Pulmonary artery endothelial cell (primary cell): ENCODE results near the gene PUS7. TPM values are rescaled to one million over a fixed set of nuclear protein-coding genes. Genes with fewer than 3 reads are reported as not detected.
"Not testable (repeated sequence)": the region's sequence is repeated elsewhere in the genome, so short reads cannot be mapped to it uniquely, and the experiment has no call there.

Experiments used
- DNase-seq: peaks from one replicate; pipeline ENCODE4 v3.0.0-alpha.2; 2011; ENCODE audit warnings: low read depth, low spot score
- total RNA-seq: library from RNA; depleted of rRNA; stranded (reverse); fragments of >200 nt; gene quantifications from 2 replicates; pipeline ENCODE4 v1.2.3, GENCODE V29; 2014

The PUS7 gene
- total RNA-seq, 1 donor from 2014 or later: 37.9 TPM

GRCh38 chr7:105444342-105444987, 77.6 kb downstream of the PUS7 start:
- no peak for DNase-seq

DNA sequence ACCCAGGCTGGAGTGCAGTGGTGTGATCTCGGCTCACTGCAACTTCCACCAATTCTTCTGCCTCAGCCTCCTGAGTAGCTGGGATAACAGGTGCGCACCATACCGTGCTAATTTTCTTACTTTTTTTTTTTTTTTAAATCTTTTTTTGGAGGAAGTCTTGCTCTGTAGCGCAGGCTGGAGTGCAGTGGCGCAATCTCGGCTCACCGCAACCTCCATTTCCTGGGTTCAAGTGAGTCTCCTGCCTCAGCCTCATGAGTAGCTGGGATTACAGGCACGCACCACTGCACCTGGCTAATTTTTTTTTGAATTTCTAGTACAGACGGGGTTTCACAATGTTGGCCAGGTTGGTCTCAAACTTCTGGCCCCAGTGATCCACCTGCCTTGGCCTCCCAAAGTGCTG, 79.9 kb downstream of the PUS7 start:
- not testable (repeated sequence) for DNase-seq

GRCh38 chr7:105439174-105439893, 82.7 kb downstream of the PUS7 start:
- DNase-seq: peak; percentile 77

GRCh38 chr7:105438847-105439173, 83.3 kb downstream of the PUS7 start:
- no peak for DNase-seq

DNA sequence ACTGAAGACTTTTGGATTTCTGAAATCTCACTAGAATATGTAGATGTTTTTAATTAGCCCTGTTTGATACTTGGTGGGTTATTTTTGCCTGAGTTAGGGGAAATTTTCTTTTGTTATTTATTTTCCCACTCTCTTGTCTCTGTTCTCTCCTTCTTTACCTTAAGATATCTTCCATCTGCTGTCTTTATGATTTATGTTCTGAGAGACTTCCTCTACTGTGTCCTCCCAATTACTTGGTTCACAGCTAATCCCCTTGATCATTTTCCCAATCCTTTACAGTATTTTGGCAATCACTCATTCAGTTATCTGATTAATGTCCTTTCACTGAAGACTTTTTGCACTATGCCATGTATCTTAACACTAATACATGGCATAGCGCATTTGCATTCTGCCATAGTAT, 83.8 kb downstream of the PUS7 start:
- no peak for DNase-seq

GRCh38 chr7:105437356-105437755, 84.7 kb downstream of the PUS7 start:
- DNase-seq: not testable (repeated sequence)

- DNase-seq: no peak
Observed at GRCh38 chr7:105429746-105430612, 92.1 kb downstream of the PUS7 start.

GRCh38 chr7:105426606-105427146, 95.4 kb downstream of the PUS7 start:
- DNase-seq: no peak

DNA sequence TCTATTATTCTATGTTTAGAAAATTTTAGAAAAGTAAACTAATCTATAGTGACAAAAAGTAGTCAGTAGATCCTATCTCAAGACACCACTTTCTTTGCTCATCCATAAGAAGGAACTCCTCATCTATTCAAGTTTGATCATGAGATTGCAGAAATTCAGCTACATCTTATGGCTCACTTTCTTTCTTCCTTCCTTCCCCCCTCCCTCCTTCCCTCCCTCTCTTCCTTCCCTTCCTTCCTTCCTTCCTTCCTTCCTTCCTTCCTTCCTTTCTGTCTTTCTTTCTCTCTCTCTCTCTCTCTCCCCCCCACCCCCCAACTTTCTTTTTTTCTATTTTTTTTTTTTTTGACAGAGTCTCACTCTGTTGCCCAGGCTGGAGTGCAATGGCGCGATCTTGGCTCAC, 98.1 kb downstream of the PUS7 start:
- no peak for DNase-seq

GRCh38 chr7:105413887-105414437, 108.1 kb downstream of the PUS7 start:
- no peak for DNase-seq

DNA sequence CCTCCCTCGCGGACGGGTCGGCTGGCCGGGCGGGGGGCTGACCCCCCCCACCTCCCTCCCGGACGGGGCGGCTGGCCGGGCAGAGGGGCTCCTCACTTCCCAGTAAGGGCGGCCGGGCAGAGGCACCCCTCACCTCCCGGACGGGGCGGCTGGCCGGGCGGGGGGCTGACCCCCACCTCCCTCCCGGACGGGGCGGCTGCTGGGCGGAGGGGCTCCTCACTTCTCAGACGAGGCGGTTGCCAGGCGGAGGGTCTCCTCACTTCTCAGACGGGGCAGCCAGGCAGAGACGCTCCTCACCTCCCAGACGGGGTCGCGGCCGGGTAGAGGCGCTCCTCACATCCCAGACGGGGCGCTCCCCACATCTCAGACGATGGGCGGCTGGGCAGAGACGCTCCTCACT, 111.3 kb downstream of the PUS7 start:
- DNase-seq: not testable (repeated sequence)

DNA sequence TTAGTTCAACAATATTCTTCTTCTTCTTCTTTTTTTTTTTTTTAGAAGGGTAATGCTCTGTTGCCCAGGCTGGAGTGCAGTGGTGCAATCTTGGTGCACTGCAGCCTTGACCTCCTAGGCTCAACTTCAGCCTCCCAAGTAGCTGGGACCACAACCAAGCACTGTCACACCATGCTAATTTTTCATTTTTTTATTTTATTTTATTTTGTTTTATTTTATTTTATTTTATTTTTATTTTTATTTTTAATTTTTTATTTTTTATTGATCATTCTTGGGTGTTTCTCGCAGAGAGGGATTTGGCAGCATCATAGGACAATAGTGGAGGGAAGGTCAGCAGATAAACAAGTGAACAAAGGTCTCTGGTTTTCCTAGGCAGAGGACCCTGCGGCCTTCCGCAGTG, 112.3 kb downstream of the PUS7 start:
- DNase-seq: not testable (repeated sequence)

GRCh38 chr7:105408791-105409410, 113.2 kb downstream of the PUS7 start:
- no peak for DNase-seq

Other genes with a start within 250 kb of the PUS7 start
- gene SRPK2, start 133.3 kb downstream of the PUS7 start, total RNA-seq: 52.0 and 59.8 TPM in 2 replicates
- gene RINT1, start 9.9 kb upstream of the PUS7 start, total RNA-seq: 14.6 and 14.7 TPM in 2 replicates
- not detected in 2 replicates for gene EFCAB10, start 59.2 kb upstream of the PUS7 start, total RNA-seq